SU-DHL-6 (cell line): ENCODE measurements around the gene LRRTM3.

ENCODE experiments used
- CTCF ChIP-seq: fragments of 200-600 bp; sonication (generic); IDR thresholded peaks from one replicate; pipeline ENCODE4 v1.5.1; 2017; ENCODE audit warnings: antibody characterized with exemption, mild to moderate bottlenecking, low read length, moderate library complexity; ENCODE audit not compliant: insufficient read depth, poor library complexity, severe bottlenecking
- EZH2phosphoT487 ChIP-seq: fragments of 200-600 bp; sonication (generic), shearing (Covaris generic); conservative IDR thresholded peaks from 2 replicates; pipeline ENCODE4 v1.6.1; 2018; ENCODE audit warnings: mild to moderate bottlenecking, antibody characterized with exemption, low read length, moderate library complexity, mixed read lengths

DNA sequence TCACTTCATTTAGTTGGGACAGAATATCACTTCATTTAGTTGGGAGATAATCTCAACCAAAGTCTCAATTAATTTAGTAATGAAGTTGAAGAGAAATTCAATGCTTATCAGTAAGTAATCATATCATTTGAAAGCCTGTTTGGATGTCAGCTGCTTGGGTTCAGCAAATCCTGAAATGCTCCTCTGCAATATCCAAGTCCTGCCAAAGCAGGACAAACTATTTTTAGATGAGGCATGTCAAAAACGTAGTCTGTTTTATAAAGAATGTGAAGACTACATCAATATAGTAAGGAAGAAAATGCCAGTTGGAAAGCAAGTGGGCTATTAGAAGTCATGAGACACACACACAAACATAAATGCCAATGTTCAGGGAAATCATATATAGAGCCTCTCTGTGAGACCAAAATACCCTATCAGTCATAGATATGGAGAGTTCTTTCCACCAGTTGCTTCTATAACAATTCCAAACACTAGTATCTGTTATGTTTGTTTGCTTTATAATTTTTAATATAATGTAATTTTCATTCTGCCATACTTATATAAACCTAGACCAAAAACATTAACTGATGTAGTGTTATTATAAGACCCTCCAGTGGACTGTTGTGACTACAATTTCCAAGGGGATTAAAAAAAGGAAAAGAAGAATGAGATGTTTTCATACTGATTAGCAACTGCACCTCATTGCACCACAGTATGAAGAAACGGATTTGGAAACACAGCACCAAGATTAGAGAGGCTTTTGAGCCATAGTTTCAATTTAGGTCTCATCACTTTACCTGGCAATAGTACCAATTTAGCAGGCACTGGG is 160.7 kb downstream of the LRRTM3 start:
- TF ChIP-seq CTCF (no peak), EZH2phosphoT487 (no peak)
